ENCODE results near the gene BDP1. TPM values are rescaled to one million over a fixed set of nuclear protein-coding genes. Genes with fewer than 3 reads are reported as not detected.

BDP1 gene
- total RNA-seq, 1 experiment from 2014 or later, result 71.1 TPM

DNA sequence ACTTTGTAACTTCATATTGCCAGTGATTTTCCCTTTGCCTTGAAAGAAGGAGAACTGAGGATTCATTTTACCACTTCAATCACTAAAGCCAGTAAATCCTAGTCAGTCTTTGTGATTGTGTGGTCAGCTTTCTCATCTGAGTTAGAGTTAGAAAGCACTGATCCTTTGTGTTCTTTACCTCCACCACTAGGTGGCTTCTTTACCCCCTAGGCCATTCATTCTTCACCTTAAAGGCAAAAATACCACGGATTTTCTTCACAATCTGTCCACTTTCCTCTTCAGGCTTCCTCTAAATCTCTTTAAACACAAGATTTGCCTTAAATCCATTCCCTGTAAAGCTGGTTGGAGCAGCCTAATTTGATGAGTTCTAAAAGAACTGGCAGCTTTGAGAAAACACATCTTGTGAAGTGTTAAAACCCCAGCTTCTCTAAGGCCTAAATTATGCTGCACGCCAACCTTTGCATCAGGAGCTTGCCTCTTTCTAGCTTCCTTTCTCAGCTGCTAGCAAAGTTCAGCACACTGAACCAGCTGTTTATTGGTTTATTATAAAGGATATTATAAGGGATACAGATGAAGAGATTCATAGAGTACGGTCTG is 20.4 kb downstream of the BDP1 start:
- no peaks in the 10 kb centered on the region for H3K9me3 ChIP-seq (ENCODE audit: low read depth, low read length, poor library complexity, severe bottlenecking)
- no peaks in the 10 kb centered on the region for H3K27me3 ChIP-seq (replicated peaks; ENCODE audit: insufficient read depth, low read depth, low read length, poor library complexity)
- no peaks in the 10 kb centered on the region for H3K4me1 ChIP-seq (ENCODE audit: insufficient read depth, low read length, poor library complexity, severe bottlenecking)
- peaks cover 46% of the 10 kb centered on the region for H3K36me3 ChIP-seq (ENCODE audit: insufficient read depth, low read length, poor library complexity, severe bottlenecking)
- ChIA-PET CTCF (no interaction called here), POLR2A (ENCODE audit: low non-redundant PET) (no interaction called here)
- TF ChIP-seq CTCF (conservative IDR thresholded peaks at IDR 0.05; ENCODE audit: low read depth, low read length) (peak; percentile 72), EZH2 (IDR thresholded peaks at IDR 0.05; ENCODE audit: borderline replicate concordance, low read depth, low read length, poor library complexity, severe bottlenecking) (no peak)
- H3K4me3 ChIP-seq (ENCODE audit: low read depth, low read length, poor library complexity, severe bottlenecking), result no peak overlapping the region
- BruUV-seq (replicated peaks), result no TSS peak
- peak overlapping the region; percentile 10 for H3K27ac ChIP-seq (ENCODE audit: low read depth, low read length, poor library complexity, severe bottlenecking)
- intact Hi-C loops (cut with micrococcal nuclease; ENCODE audit: unreplicated experiment), result loop anchor here (10.0 kb wide), 1 partner anchor 279 kb away; no protein-coding TSS in a partner anchor
- peak; percentile 49 for DNase-seq (ENCODE audit: low spot score)

DNA sequence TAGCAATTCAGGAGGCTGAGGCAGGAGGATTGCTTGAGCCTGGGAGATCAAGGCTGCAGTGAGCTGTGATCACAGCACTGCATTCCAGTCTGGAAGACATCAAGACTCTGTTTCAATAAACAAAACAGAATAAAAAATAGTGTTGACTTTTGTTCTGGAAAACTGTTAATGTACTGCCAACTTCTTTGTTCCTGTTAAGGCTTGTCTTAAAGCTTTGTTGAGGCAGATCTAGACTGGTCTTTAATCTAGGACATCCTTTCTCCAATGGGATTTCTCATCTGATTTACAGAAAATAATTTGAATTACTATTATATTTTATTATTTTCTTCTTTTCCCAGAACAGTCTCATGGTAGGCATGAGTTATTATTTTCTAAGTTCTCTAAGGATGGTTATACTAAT is 26.0 kb downstream of the BDP1 start:
- Histone ChIP-seq H3K27me3 (replicated peaks; ENCODE audit: insufficient read depth, low read depth, low read length, poor library complexity) (no peaks in the 10 kb centered on the region), H3K4me1 (ENCODE audit: insufficient read depth, low read length, poor library complexity, severe bottlenecking) (no peaks in the 10 kb centered on the region), H3K36me3 (ENCODE audit: insufficient read depth, low read length, poor library complexity, severe bottlenecking) (peaks cover 66% of the 10 kb centered on the region), H3K4me3 (ENCODE audit: low read depth, low read length, poor library complexity, severe bottlenecking) (no peak overlapping the region), H3K27ac (ENCODE audit: low read depth, low read length, poor library complexity, severe bottlenecking) (no peak overlapping the region), H3K9me3 (ENCODE audit: low read depth, low read length, poor library complexity, severe bottlenecking) (no peaks in the 10 kb centered on the region)
- intact Hi-C loops (cut with micrococcal nuclease; ENCODE audit: unreplicated experiment), result loop anchor here (10.0 kb wide), 1 partner anchor 53 kb away; no protein-coding TSS in a partner anchor
- ChIA-PET POLR2A (ENCODE audit: low non-redundant PET) (no interaction called here), CTCF (no interaction called here)
- no TSS peak for BruUV-seq (replicated peaks)
- no peak for DNase-seq (ENCODE audit: low spot score)
- TF ChIP-seq CTCF (conservative IDR thresholded peaks at IDR 0.05; ENCODE audit: low read depth, low read length), result no peak
- no peak for TF ChIP-seq EZH2 (IDR thresholded peaks at IDR 0.05; ENCODE audit: borderline replicate concordance, low read depth, low read length, poor library complexity, severe bottlenecking)

GRCh38 chr5:71482132-71482531 is 26.7 kb downstream of the BDP1 start:
- no peak overlapping the region for H3K4me3 ChIP-seq (ENCODE audit: low read depth, low read length, poor library complexity, severe bottlenecking)
- no peaks in the 10 kb centered on the region for H3K4me1 ChIP-seq (ENCODE audit: insufficient read depth, low read length, poor library complexity, severe bottlenecking)
- DNase-seq (ENCODE audit: low spot score), result no peak
- no TSS peak for BruUV-seq (replicated peaks)
- ChIA-PET CTCF (no interaction called here), POLR2A (ENCODE audit: low non-redundant PET) (no interaction called here)
- no peaks in the 10 kb centered on the region for H3K27me3 ChIP-seq (replicated peaks; ENCODE audit: insufficient read depth, low read depth, low read length, poor library complexity)
- TF ChIP-seq CTCF (conservative IDR thresholded peaks at IDR 0.05; ENCODE audit: low read depth, low read length) (no peak), EZH2 (IDR thresholded peaks at IDR 0.05; ENCODE audit: borderline replicate concordance, low read depth, low read length, poor library complexity, severe bottlenecking) (no peak)
- intact Hi-C loops (cut with micrococcal nuclease; ENCODE audit: unreplicated experiment), result loop anchor here (10.0 kb wide), 1 partner anchor 53 kb away; no protein-coding TSS in a partner anchor
- H3K27ac ChIP-seq (ENCODE audit: low read depth, low read length, poor library complexity, severe bottlenecking), result no peak overlapping the region
- peaks cover 71% of the 10 kb centered on the region for H3K36me3 ChIP-seq (ENCODE audit: insufficient read depth, low read length, poor library complexity, severe bottlenecking)
- no peaks in the 10 kb centered on the region for H3K9me3 ChIP-seq (ENCODE audit: low read depth, low read length, poor library complexity, severe bottlenecking)
